ENCODE measurements around the gene TMEM132D.

TMEM132D gene

DNA sequence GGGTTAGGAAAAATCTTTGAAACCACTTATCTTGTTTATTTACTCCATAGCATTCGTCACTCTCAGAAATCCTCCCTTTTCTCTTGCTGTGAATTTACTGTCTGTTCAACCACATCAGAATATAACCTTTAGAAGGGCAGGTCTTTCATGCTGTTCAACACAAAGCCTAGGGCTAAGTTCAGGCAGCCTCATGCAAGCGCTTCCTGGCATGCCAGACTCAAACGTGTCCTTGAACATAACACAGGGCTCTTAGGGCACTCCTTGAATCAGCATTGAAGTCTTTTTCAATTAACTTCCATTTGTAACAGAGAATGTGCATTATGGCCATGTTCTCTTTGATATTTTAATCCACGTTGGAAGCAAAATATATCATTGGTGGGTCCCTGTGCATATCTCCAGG lies 672.8 kb downstream of the TMEM132D start:
- no peak for DNase-seq (ENCODE audit: low read depth in 2 of 2)
- TF ChIP-seq, protein P1, sequence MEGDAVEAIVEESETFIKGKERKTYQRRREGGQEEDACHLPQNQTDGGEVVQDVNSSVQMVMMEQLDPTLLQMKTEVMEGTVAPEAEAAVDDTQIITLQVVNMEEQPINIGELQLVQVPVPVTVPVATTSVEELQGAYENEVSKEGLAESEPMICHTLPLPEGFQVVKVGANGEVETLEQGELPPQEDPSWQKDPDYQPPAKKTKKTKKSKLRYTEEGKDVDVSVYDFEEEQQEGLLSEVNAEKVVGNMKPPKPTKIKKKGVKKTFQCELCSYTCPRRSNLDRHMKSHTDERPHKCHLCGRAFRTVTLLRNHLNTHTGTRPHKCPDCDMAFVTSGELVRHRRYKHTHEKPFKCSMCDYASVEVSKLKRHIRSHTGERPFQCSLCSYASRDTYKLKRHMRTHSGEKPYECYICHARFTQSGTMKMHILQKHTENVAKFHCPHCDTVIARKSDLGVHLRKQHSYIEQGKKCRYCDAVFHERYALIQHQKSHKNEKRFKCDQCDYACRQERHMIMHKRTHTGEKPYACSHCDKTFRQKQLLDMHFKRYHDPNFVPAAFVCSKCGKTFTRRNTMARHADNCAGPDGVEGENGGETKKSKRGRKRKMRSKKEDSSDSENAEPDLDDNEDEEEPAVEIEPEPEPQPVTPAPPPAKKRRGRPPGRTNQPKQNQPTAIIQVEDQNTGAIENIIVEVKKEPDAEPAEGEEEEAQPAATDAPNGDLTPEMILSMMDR (IDR thresholded peaks at IDR 0.05; ENCODE audit: low read depth, low read length): no peak
- no peak overlapping the region for H3K4me3 ChIP-seq (replicated peaks in 1 of 2; ENCODE audit: low read depth in 2 of 2, low read length in 2 of 2)

DNA sequence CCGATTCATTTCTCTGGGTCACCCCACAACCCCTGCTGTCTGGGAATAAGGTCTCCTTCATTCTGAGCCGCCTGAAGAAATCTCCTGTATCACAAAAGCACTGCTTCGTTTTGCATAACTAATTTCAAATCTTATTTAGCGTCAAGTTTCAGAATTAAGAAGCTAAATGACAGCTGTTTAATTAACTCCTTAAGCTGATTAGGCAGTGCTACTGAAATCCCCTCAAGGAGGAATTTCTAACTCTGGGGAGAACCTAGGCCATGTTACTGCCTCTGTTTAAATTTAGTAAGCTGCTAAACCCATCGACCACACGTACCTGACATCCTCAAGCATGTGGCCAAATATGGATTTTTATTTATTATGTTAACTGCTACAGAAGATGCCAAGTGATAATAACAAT lies 677.0 kb downstream of the TMEM132D start:
- no peak for DNase-seq (ENCODE audit: low read depth in 2 of 2)
- TF ChIP-seq, protein P1 (IDR thresholded peaks at IDR 0.05; ENCODE audit: low read depth, low read length): no peak
- H3K4me3 ChIP-seq (replicated peaks in 1 of 2; ENCODE audit: low read depth in 2 of 2, low read length in 2 of 2): no peak overlapping the region

DNA sequence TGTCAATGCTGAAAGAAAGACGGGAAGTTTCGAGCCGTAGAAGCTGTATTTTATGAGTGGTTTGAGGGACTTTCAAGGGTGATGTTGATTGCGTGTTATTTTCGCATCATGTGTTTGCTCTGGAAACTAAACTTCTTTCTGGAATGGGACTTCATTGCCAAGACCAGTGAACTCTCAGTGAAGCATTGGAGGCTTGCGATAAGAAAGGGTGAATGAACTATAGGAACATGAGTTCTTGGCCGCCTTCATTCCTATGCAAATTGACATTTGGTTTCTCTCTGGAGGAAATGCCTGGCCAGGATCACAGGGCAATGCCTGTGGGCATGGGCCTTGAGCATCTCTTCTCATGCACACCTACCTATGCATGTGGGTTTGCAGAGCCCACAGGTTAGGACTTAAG lies 677.8 kb downstream of the TMEM132D start:
- TF ChIP-seq, protein P1 (IDR thresholded peaks at IDR 0.05; ENCODE audit: low read depth, low read length): no peak
- no peak overlapping the region for H3K4me3 ChIP-seq (replicated peaks in 1 of 2; ENCODE audit: low read depth in 2 of 2, low read length in 2 of 2)
- DNase-seq (ENCODE audit: low read depth in 2 of 2): no peak

DNA sequence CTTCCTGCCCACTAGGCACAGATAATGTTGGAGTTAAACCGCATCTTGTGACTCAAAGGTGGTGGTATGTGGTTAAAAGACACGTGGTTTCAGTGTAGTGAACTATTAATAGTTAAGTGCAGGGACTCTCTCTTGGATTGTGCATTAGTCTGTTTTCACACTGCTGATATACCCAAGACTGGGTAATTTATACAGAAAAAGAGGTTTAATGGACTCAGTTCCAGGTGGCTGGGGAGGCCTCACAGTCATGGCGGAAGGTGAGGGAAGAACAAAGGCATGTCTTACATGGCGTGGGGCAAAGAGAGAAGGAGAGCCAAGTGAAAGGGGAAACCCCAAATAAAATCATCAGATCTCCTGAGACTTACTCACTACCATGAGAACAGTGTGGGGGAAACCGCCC lies 688.3 kb downstream of the TMEM132D start:
- no peak for DNase-seq (ENCODE audit: low read depth in 2 of 2)
- no peak overlapping the region for H3K4me3 ChIP-seq (replicated peaks in 1 of 2; ENCODE audit: low read depth in 2 of 2, low read length in 2 of 2)
- TF ChIP-seq, protein P1 (IDR thresholded peaks at IDR 0.05; ENCODE audit: low read depth, low read length): no peak

DNA sequence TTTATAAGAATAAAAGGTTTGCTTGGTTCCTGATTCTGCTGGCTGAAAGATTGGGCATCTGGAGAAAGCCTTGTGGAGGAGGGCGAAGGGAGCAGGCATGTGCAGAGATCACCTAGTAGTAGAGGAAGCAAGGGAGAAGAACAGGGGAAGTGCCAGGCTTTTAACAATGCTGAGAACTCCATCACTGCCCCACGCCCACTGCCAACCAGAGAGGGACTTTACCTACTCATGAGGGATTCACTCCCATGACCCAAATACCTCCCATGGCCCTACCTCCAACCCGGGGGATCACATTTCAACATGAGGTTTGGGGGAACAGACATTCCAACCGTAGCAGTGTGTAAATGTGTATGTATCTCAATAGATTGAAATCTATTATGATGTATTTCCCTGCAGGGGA lies 690.3 kb downstream of the TMEM132D start:
- TF ChIP-seq, protein P1 (IDR thresholded peaks at IDR 0.05; ENCODE audit: low read depth, low read length): no peak
- no peak for DNase-seq (ENCODE audit: low read depth in 2 of 2)
- H3K4me3 ChIP-seq (replicated peaks in 1 of 2; ENCODE audit: low read depth in 2 of 2, low read length in 2 of 2): no peak overlapping the region

DNA sequence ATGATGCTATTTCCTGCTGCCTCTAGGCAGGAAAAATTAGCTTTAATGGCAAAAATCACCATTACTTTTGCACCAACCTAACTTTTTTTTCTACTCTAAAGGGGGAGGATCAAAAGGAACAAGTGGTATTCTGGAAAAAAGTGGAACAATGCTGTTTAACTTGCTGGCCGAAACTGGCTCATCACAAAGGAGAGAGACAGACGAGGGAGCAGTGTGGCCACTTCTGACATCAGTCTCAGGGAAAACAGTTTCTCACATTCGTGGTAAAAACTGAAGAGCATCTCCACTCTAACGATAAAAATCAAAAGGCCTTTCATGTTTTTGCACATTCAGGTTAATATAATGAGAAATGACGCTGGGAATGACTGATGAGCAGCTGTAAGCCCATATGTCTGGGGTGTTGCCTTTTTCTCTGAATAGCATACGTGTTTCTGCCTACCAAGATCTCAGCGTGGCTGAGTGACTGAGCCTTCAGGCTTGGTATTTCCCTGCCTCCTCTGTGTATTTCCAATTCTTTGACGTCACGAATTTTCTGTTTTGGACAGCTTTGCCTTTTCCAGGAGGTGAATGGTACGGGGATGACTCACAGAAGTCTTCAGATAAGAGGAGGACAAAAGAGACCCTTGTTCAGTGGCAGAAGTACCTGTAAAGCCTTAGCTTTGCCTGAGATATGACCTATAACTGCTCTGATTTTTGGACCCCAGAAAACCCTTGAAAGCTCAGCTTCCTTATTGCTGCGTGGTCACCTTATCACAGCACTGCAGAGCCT lies 691.8 kb downstream of the TMEM132D start:
- TF ChIP-seq, protein P1 (IDR thresholded peaks at IDR 0.05; ENCODE audit: low read depth, low read length): no peak
- DNase-seq (ENCODE audit: low read depth in 2 of 2): no peak
- no peak overlapping the region for H3K4me3 ChIP-seq (replicated peaks in 1 of 2; ENCODE audit: low read depth in 2 of 2, low read length in 2 of 2)

DNA sequence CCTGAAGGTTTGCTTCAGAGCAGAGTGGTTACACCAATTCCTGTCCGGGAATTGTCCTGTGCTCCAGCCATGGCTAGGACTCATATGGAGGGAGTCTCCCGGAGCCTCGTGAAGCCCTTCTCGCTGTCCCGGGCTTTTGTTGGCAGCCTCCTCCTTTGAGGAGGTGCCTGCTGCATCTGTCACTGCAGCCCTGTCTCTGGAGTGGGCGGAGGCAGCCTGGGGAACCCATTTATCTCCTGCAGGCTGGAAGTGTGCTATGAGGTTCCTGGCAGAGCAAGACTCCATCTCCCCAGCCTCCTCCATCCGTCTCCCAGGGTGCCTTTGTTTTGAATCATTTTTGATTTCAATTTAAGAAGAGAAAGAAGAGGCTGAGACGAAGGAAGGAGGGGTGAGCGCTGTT lies 695.3 kb downstream of the TMEM132D start:
- no peak overlapping the region for H3K4me3 ChIP-seq (replicated peaks in 1 of 2; ENCODE audit: low read depth in 2 of 2, low read length in 2 of 2)
- TF ChIP-seq, protein P1 (IDR thresholded peaks at IDR 0.05; ENCODE audit: low read depth, low read length): no peak
- no peak for DNase-seq (ENCODE audit: low read depth in 2 of 2)
